ENCODE data around the gene FNDC3B. TPM values are rescaled to one million over a fixed set of nuclear protein-coding genes. Genes with fewer than 3 reads are reported as not detected.

FNDC3B gene
- total and polyA plus RNA-seq, 9 of the 15 experiments (the other 6 are each of a cell fraction or from before 2014, with no cell fraction given), result 7.0 to 35.8 (median 16.2) TPM

- TF ChIP-seq JUND (IDR thresholded peaks at IDR 0.05; ENCODE audit: borderline replicate concordance, low read depth, low read length) (no peak), JUND (tag; IDR thresholded peaks at IDR 0.05; ENCODE audit: borderline replicate concordance, low read depth, low read length) (no peak), ZNF398 (CRISPR knock-in tag; IDR thresholded peaks at IDR 0.05) (no peak), ZBTB12 (CRISPR knock-in tag; IDR thresholded peaks at IDR 0.05) (no peak)
Observed at GRCh38 chr3:172188511-172188910, 149.1 kb downstream of the FNDC3B start (continued).

- H3K27me3 ChIP-seq (ENCODE audit: control insufficient read depth in 2 of 2, insufficient read depth in 2 of 2, low read length in 2 of 2), result no peaks in the 10 kb centered on the region
- FAIRE-seq (no peak), DNase-seq (ENCODE audit: extremely low read depth in 1 of 4, low spot score in 3 of 4) (no peak), ATAC-seq (no peak)
- no peaks in the 10 kb centered on the region for H3K4me1 ChIP-seq (replicated peaks in 1 of 2; ENCODE audit: control insufficient read depth in 2 of 2, insufficient read depth in 2 of 2, low read length in 2 of 2)
- H3K36me3 ChIP-seq (ENCODE audit: control insufficient read depth, insufficient read depth, low read length), result no peaks in the 10 kb centered on the region
- no peak overlapping the region for H3K4me2 ChIP-seq (ENCODE audit: insufficient read depth, low read length)
- H4K20me1 ChIP-seq (replicated peaks; ENCODE audit: control insufficient read depth, insufficient read depth, low read length), result no peaks in the 10 kb centered on the region
- no peaks in the 10 kb centered on the region for H3K9me3 ChIP-seq (replicated peaks; ENCODE audit: control insufficient read depth, insufficient read depth, low read depth, low read length)
- no peak overlapping the region for H3K4me3 ChIP-seq
- no peak overlapping the region for H2AFZ ChIP-seq (ENCODE audit: low read depth, low read length)
- intact Hi-C loops (cut with micrococcal nuclease) (no loop called here), in situ Hi-C loops (cut with MboI) (no loop called here)
- ChIA-PET CTCF (ENCODE audit: low intra/inter-chr PET ratio) (no interaction called here), POLR2A (no interaction called here)
- no TSS peak for BruUV-seq (replicated peaks)
- WGBS (ENCODE audit: insufficient coverage, low coverage, missing lambda C conversion rate), result 70% methylated on average over 2 of the region's 2 CpGs
- H3K9ac ChIP-seq (ENCODE audit: insufficient read depth in 1 of 2, low read depth in 2 of 2, low read length in 2 of 2), result no peak overlapping the region
- TF ChIP-seq RFX1 (IDR thresholded peaks at IDR 0.05) (peak; percentile 57), NR4A1 (CRISPR knock-in tag; IDR thresholded peaks at IDR 0.05) (no peak), NR4A1 (tag; IDR thresholded peaks at IDR 0.05) (no peak)
- H3K27ac ChIP-seq (ENCODE audit: extremely low read depth, low read depth, low read length), result no peak overlapping the region
- H3K9me1 ChIP-seq (ENCODE audit: control insufficient read depth, insufficient read depth, low read length), result no peaks in the 10 kb centered on the region
- peaks cover 12% of the 10 kb centered on the region for H3K79me2 ChIP-seq (ENCODE audit: control insufficient read depth, insufficient read depth, low read length)
Observed at GRCh38 chr3:172189213-172189612, 149.8 kb downstream of the FNDC3B start.
